ENCODE data around the gene FHIT. TPM values are rescaled to one million over a fixed set of nuclear protein-coding genes. Genes with fewer than 3 reads are reported as not detected.

The FHIT gene
- total and polyA plus RNA-seq, 4 donors, result 2.6 to 21.3 (median 8.7) TPM

- DNase-seq (no peak), ATAC-seq (ENCODE audit: insufficient read depth, low FRiP score) (no peak)
- no peak overlapping the region for H3K9ac ChIP-seq (ENCODE audit: insufficient read depth in 1 of 2, low read length in 2 of 2)
- TF ChIP-seq, protein P1, sequence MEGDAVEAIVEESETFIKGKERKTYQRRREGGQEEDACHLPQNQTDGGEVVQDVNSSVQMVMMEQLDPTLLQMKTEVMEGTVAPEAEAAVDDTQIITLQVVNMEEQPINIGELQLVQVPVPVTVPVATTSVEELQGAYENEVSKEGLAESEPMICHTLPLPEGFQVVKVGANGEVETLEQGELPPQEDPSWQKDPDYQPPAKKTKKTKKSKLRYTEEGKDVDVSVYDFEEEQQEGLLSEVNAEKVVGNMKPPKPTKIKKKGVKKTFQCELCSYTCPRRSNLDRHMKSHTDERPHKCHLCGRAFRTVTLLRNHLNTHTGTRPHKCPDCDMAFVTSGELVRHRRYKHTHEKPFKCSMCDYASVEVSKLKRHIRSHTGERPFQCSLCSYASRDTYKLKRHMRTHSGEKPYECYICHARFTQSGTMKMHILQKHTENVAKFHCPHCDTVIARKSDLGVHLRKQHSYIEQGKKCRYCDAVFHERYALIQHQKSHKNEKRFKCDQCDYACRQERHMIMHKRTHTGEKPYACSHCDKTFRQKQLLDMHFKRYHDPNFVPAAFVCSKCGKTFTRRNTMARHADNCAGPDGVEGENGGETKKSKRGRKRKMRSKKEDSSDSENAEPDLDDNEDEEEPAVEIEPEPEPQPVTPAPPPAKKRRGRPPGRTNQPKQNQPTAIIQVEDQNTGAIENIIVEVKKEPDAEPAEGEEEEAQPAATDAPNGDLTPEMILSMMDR (IDR thresholded peaks at IDR 0.05; ENCODE audit: control extremely low read depth, extremely low read depth), result no peak
- peaks cover 0 to 2% (median 0%) of the 10 kb centered on the region in 5 donors for H3K4me1 ChIP-seq (ENCODE audit: control insufficient read depth in 5 of 5, insufficient read depth in 5 of 5, low read length in 5 of 5)
- no peaks in the 10 kb centered on the region for H3K9me3 ChIP-seq (ENCODE audit: control insufficient read depth in 4 of 4, insufficient read depth in 3 of 4, low read length in 3 of 4)
- no peak overlapping the region for H3K4me3 ChIP-seq
- no peaks in the 10 kb centered on the region for H3K36me3 ChIP-seq (ENCODE audit: control insufficient read depth in 4 of 4, insufficient read depth in 4 of 4, low read length in 4 of 4)
- no peak overlapping the region for H3K27ac ChIP-seq (ENCODE audit: low read depth in 1 of 2, low read length in 1 of 2)
- H3K27me3 ChIP-seq (ENCODE audit: control insufficient read depth in 3 of 3, insufficient read depth in 3 of 3, low read length in 2 of 3), result no peaks in the 10 kb centered on the region
- WGBS, 2 donors, result 69 to 86% methylated on average over 5 of the region's 5 CpGs
These were observed 1053.0 kb downstream of the FHIT start for GRCh38 chr3:60198179-60198720.

GRCh38 chr3:60192297-60193114 is 1058.7 kb downstream of the FHIT start:
- H3K27me3 ChIP-seq (ENCODE audit: control insufficient read depth in 3 of 3, insufficient read depth in 3 of 3, low read length in 2 of 3), result no peaks in the 10 kb centered on the region
- TF ChIP-seq, protein P1 (IDR thresholded peaks at IDR 0.05; ENCODE audit: control extremely low read depth, extremely low read depth), result no peak
- H3K9me3 ChIP-seq (ENCODE audit: control insufficient read depth in 4 of 4, insufficient read depth in 3 of 4, low read length in 3 of 4), result no peaks in the 10 kb centered on the region
- no peaks in the 10 kb centered on the region for H3K36me3 ChIP-seq (ENCODE audit: control insufficient read depth in 4 of 4, insufficient read depth in 4 of 4, low read length in 4 of 4)
- ATAC-seq (ENCODE audit: insufficient read depth, low FRiP score) (no peak), DNase-seq (no peak)
- 78 to 83% methylated on average over 7 of the region's 7 CpGs for WGBS, 2 donors
- no peak overlapping the region for H3K4me3 ChIP-seq
- H3K9ac ChIP-seq (ENCODE audit: insufficient read depth in 1 of 2, low read length in 2 of 2), result no peak overlapping the region
- H3K27ac ChIP-seq (ENCODE audit: low read depth in 1 of 2, low read length in 1 of 2), result no peak overlapping the region
- peaks cover 0 to 4% (median 0%) of the 10 kb centered on the region in 5 donors for H3K4me1 ChIP-seq (ENCODE audit: control insufficient read depth in 5 of 5, insufficient read depth in 5 of 5, low read length in 5 of 5)

- Histone ChIP-seq H3K9ac (ENCODE audit: insufficient read depth in 1 of 2, low read length in 2 of 2) (no peak overlapping the region), H3K4me1 (ENCODE audit: control insufficient read depth in 5 of 5, insufficient read depth in 5 of 5, low read length in 5 of 5) (peaks cover 0 to 4% (median 0%) of the 10 kb centered on the region in 5 donors), H3K9me3 (ENCODE audit: control insufficient read depth in 4 of 4, insufficient read depth in 3 of 4, low read length in 3 of 4) (no peaks in the 10 kb centered on the region), H3K27ac (ENCODE audit: low read depth in 1 of 2, low read length in 1 of 2) (no peak overlapping the region), H3K36me3 (ENCODE audit: control insufficient read depth in 4 of 4, insufficient read depth in 4 of 4, low read length in 4 of 4) (no peaks in the 10 kb centered on the region), H3K27me3 (ENCODE audit: control insufficient read depth in 3 of 3, insufficient read depth in 3 of 3, low read length in 2 of 3) (no peaks in the 10 kb centered on the region), H3K4me3 (no peak overlapping the region)
- 59 to 69% methylated on average over 2 of the region's 2 CpGs for WGBS, 2 donors
- no peak for DNase-seq
- no peak for ATAC-seq (ENCODE audit: insufficient read depth, low FRiP score)
- TF ChIP-seq, protein P1 (IDR thresholded peaks at IDR 0.05; ENCODE audit: control extremely low read depth, extremely low read depth), result no peak
These were observed 1061.2 kb downstream of the FHIT start for GRCh38 chr3:60190073-60190472.

Measured in lung (tissue), 12 donors.